RPMI8226 (cell line): ENCODE data around the gene ZNF618.

Experiments used
- DNase-seq: peaks from one replicate; pipeline ENCODE4 v3.0.0-alpha.2; 2015

Gene ZNF618

GRCh38 chr9:114004221-114004716 lies 128.2 kb downstream of the ZNF618 start:
- no peak for DNase-seq

- no peak for DNase-seq
These were observed 129.5 kb downstream of the ZNF618 start for GRCh38 chr9:114005371-114006154.

DNA sequence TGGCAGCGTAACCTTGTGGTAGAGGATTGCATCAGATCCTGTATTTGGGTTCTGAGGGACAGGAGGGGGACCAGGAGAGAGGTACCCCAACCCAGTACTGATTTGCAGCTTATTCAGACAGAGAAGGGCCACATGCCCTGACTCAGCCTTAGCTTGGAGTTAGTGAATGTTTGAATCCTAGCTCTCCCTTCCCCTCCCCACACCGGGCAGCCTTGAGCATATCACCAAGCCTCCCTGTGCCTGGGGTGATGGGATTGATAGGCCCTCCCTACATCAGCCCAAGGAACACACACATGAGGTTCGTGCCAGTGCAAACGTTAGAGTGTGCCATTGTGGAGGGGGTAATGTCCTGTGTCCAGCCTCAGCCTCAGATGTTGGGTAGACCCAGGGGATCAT lies 130.0 kb downstream of the ZNF618 start:
- no peak for DNase-seq

GRCh38 chr9:114006931-114007691 lies 131.0 kb downstream of the ZNF618 start:
- no peak for DNase-seq

DNA sequence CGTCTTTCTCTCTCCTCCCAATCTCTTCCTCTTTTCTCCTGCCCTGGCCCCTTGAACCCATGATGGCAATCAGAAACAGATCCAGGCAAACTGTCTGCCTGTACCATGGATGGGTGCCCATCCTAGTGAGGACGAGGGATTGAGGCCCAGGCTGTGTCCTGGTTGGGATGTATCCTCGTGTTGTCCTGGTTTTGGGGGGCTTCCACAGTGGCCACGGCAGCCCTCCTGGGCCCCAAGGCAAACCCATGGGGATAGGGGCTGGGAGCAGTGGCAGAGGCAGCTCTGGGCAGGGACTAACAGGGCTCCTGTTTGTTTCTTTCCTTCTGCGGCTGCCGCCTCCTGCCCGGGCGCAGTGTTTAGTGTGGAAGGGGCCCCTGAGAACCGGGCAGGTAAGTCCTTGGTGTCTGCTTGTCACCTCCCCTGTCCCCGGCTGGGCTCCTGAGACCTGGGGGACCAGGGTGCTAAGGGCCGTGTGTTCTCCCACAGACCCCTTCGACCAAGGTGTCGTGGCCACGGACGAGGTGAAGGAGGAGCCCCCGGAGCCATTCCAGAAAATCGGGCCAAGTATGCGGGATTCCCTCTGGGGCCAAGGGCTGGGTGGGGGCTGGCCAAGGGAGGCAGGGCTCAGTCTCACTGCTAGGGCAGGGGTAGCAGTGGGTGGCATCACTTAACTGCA lies 132.0 kb downstream of the ZNF618 start:
- no peak for DNase-seq

DNA sequence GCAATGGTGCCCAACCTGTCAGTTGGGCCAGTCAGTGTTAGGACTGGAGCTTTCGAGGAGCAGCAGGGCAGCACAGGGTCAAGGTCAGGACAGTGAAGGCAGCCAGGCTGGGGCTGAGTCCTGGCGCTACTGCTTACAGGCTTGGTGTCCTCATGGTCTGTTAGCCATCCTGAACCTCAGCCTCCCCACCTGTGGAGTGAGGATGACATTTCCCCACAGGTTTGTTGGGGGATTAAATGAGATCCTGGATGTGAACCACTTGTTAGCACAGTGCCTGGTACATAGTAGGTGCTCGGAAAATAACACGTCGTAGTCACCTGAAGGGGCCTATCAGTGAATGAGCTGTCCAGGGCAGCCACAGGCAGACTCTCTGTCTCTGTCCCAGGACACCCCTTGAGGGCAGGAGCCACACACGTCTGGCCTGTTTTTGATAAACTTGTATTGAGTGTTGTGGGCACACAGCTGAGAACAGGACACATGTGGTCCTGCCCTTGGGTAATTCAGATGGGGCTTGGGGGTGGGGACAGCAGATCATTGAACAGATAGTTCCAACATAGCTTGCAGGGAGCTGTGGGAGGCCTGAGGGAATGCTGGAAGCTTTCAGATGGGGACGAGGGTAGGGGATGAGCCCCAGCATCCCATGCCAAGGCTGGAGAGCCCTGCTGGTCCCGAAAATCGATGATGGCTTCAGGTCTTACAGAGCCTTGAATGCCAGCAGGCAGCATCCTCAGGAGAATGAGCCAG lies 132.7 kb downstream of the ZNF618 start:
- DNase-seq = no peak

DNA sequence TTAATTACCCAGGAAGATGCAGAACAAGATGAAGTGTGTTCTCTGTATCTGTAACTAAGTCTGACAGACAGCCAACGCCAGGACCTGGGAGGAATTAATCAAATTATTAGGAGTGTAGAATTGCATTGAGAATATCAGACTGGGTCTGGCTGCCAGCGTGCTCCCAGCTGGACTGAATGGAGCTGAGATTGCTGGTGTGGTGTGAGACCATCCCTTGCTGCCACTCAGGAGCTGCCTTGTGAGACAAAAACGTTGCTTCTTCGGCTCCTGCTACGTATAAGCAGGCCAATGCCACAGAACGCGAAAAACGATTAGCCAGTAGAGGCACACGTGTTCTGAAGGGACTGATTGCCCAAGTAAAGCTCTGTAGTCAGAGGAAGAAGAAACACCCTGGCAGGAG lies 135.2 kb downstream of the ZNF618 start:
- no peak for DNase-seq

- DNase-seq = no peak
These were observed 136.0 kb downstream of the ZNF618 start for GRCh38 chr9:114012126-114012525.

DNA sequence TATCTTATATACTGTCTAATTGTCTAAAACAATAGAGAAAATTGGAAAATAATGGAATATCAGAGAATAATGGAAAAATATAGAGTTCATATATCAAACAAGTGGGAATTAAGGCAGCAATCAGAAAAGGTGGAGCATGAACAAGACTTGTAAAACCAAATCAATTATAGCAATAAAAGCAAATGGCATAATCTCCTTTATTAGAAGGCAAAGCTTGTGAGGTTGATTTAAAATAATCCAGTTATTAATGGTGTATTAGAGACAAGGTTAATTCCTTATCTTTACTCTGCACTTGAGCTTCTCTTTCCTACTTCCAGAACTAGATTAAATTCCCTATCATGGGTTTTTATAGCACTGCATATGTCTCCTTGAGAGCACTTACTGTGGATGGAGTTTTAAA lies 137.9 kb downstream of the ZNF618 start:
- DNase-seq = no peak

DNA sequence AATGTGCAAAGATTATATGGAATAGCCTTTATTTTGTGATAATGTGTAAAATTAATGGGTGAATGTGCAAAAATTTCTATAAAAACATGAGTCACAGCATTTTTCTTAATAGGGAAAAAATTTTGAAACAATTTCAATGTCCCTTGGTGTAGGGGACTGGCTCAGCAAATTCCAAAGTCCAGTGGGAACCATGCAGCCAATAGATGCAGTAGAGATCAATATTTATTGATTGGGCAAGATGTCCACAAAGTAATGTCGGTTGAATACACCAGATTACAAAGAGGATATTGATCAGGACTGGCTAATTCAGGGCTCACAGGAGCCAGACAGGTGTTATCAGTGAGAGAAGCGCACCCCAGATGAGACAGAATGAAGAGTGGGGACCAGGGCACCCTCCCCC lies 139.5 kb downstream of the ZNF618 start:
- no peak for DNase-seq

DNA sequence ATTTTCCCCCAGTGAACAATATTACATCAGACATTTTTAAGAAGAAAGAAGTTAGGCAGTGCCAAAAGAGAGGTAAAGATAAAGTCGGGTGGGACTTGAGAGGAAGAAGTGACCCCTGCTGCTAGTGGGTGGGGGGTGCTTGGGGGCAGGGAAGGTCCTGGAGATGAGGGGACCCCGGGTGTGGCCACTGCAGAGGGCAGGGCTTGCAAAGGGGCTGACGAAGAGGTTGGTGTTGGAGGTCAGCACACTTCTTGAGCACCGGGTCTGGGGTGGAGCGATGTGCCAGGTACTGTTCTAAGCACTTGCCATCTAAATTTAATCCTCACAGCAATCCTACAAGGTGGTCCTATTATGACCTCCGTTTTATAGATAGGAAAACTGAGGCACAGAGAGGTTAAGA lies 140.0 kb downstream of the ZNF618 start:
- no peak for DNase-seq

- no peak for DNase-seq
These were observed 140.7 kb downstream of the ZNF618 start for GRCh38 chr9:114016629-114017423.

GRCh38 chr9:114017741-114018715 lies 141.9 kb downstream of the ZNF618 start:
- no peak for DNase-seq

DNA sequence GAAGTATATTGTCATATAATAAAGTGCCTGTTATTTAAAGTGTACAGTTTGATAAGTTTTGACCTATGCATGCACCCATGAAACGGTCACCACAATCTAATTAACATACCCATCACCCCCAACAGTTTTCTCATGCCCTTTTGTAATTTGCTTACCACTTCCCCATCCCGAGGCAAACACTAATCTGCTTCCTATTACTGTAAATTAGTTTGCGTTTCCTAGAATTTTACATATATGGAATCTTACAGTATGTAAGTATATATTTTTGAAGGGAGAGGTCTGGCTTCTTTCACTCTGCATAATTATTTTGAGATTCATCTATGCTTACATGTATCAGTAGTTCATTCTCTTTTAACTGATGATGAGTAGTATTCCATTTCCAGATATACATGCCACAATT lies 145.5 kb downstream of the ZNF618 start:
- DNase-seq = no peak

DNA sequence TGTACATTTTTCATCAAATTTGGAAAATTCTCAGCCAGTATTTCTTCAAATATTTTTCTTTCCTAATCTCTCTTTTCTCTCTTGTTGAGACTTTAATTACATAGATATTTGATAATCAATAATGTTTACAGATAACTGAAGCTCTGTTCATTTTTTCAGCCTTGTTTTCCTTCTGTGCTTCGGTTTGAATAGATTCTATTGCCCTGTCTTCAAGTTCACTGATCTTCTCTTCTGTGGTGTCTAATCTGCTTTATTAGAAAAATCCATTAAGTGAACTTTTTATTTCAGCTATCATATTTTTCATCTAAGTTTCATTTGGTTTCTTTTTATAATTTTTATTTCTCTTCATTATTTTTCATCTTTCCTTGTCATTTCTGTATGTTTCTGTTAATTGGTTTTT lies 147.9 kb downstream of the ZNF618 start:
- DNase-seq = no peak

GRCh38 chr9:114025196-114025753 lies 149.2 kb downstream of the ZNF618 start:
- DNase-seq = no peak

GRCh38 chr9:114025760-114026159 lies 149.7 kb downstream of the ZNF618 start:
- DNase-seq = no peak

- DNase-seq = no peak
These were observed 150.2 kb downstream of the ZNF618 start for GRCh38 chr9:114026335-114026734.

GRCh38 chr9:114027159-114027862 lies 151.2 kb downstream of the ZNF618 start:
- no peak for DNase-seq
